HEK293T (cell line): ENCODE results near the gene TJP1.

Source experiments
- NFRKB ChIP-seq: fragments of 450-650 bp; IDR thresholded peaks from 2 replicates; pipeline ENCODE4 v1.6.1; 2016; ENCODE audit warnings: mild to moderate bottlenecking, moderate library complexity
- PKNOX1 ChIP-seq: fragments of 450-650 bp; IDR thresholded peaks from 2 replicates; pipeline ENCODE4 v1.6.1; 2016
- SP1 ChIP-seq: fragments of 450-650 bp; IDR thresholded peaks from 2 replicates; pipeline ENCODE4 v1.6.1; 2017

- no peak for TF ChIP-seq NFRKB
- TF ChIP-seq PKNOX1 = no peak
- no peak for TF ChIP-seq SP1
Observed at GRCh38 chr15:29815000-29815710, 7.1 kb downstream of the TJP1 start.
